ENCODE data around the gene SCIMP. TPM values are rescaled to one million over a fixed set of nuclear protein-coding genes. Genes with fewer than 3 reads are reported as not detected.

SCIMP gene
- total and polyA plus RNA-seq, 3 donors (not counting 1 experiment from before 2014, with no cell fraction given) = not detected

Other genes starting within 250 kb of the SCIMP start
- gene CAMTA2, start 247.2 kb downstream of the SCIMP start, total RNA-seq = 10 to 100 TPM; 15.0 to 69.1 TPM
- gene CAMTA2, start 247.2 kb downstream of the SCIMP start, polyA plus RNA-seq = 18.7 TPM
- gene INCA1, start 237.3 kb downstream of the SCIMP start, total RNA-seq = under 1 TPM; 0.33 to 0.42 TPM
- gene INCA1, start 237.3 kb downstream of the SCIMP start, polyA plus RNA-seq = 0.27 TPM
- gene KIF1C, start 236.9 kb downstream of the SCIMP start, total RNA-seq = 100 to 1,000 TPM; 105 to 198 TPM
- 56.5 TPM for gene KIF1C, start 236.9 kb downstream of the SCIMP start, polyA plus RNA-seq
- gene SLC52A1, start 199.4 kb downstream of the SCIMP start, total RNA-seq = under 1 TPM; 0.50 to 0.52 TPM
- 0.39 TPM for gene SLC52A1, start 199.4 kb downstream of the SCIMP start, polyA plus RNA-seq
- 1 to 10 TPM in 1 of 2 donors, under 1 TPM in 1; 0.09 to 3.0 TPM for gene ZFP3, start 156.4 kb downstream of the SCIMP start, total RNA-seq
- gene ZFP3, start 156.4 kb downstream of the SCIMP start, polyA plus RNA-seq = 0.40 TPM
- 1 to 10 TPM; 5.0 to 7.2 TPM for gene ZNF232, start 123.0 kb downstream of the SCIMP start, total RNA-seq
- gene ZNF232, start 123.0 kb downstream of the SCIMP start, polyA plus RNA-seq = 6.6 TPM
- under 1 TPM in 1 of 2 donors, not detected in 1; 0.14 TPM for gene USP6, start 118.8 kb downstream of the SCIMP start, total RNA-seq
- gene USP6, start 118.8 kb downstream of the SCIMP start, polyA plus RNA-seq = not detected
- 1 to 10 TPM; 4.8 to 5.8 TPM for gene ZNF594, start 43.0 kb downstream of the SCIMP start, total RNA-seq
- 0.60 TPM for gene ZNF594, start 43.0 kb downstream of the SCIMP start, polyA plus RNA-seq
- 10 to 100 TPM; 29.3 to 40.9 TPM for gene RABEP1, start 47.4 kb upstream of the SCIMP start, total RNA-seq
- gene RABEP1, start 47.4 kb upstream of the SCIMP start, polyA plus RNA-seq = 14.6 TPM
- 10 to 100 TPM; 50.8 to 71.4 TPM for gene NUP88, start 184.8 kb upstream of the SCIMP start, total RNA-seq
- gene NUP88, start 184.8 kb upstream of the SCIMP start, polyA plus RNA-seq = 75.0 TPM
- gene RPAIN, start 185.3 kb upstream of the SCIMP start, total RNA-seq = 10 to 100 TPM; 23.3 to 35.7 TPM
- gene RPAIN, start 185.3 kb upstream of the SCIMP start, polyA plus RNA-seq = 19.2 TPM
- gene C1QBP, start 204.3 kb upstream of the SCIMP start, total RNA-seq = 100 to 1,000 TPM; 152 to 221 TPM
- 275 TPM for gene C1QBP, start 204.3 kb upstream of the SCIMP start, polyA plus RNA-seq
- 10 to 100 TPM; 17.8 to 30.5 TPM for gene DHX33, start 234.1 kb upstream of the SCIMP start, total RNA-seq
- gene DHX33, start 234.1 kb upstream of the SCIMP start, polyA plus RNA-seq = 22.1 TPM

All from mammary epithelial cell (primary cell).